IPS-15b (cell line): ENCODE results near the gene SERINC1.
"Not testable (repeated sequence)": the region's sequence is repeated elsewhere in the genome, so short reads cannot be mapped to it uniquely, and the experiment has no call there.

Source experiments
- H3K27me3 ChIP-seq: one replicate; pipeline ENCODE4 v1.6.1; 2013; ENCODE audit warnings: low read length; ENCODE audit not compliant: control insufficient read depth, insufficient read depth
- H3K36me3 ChIP-seq: one replicate; pipeline ENCODE4 v1.6.1; 2013; ENCODE audit warnings: low read length; ENCODE audit not compliant: control insufficient read depth, insufficient read depth
- H3K4me1 ChIP-seq: one replicate; pipeline ENCODE4 v1.6.1; 2013; ENCODE audit warnings: mild to moderate bottlenecking, low read length; ENCODE audit not compliant: control insufficient read depth, insufficient read depth
- H3K4me3 ChIP-seq: one replicate; pipeline ENCODE4 v1.5.1; 2013; ENCODE audit warnings: low read depth, low read length
- H3K9ac ChIP-seq: one replicate; pipeline ENCODE4 v1.6.1; 2013; ENCODE audit warnings: low read depth, mild to moderate bottlenecking, low read length
- H3K9me3 ChIP-seq: one replicate; pipeline ENCODE4 v1.6.1; 2013; ENCODE audit warnings: mild to moderate bottlenecking, low read length; ENCODE audit not compliant: control insufficient read depth, insufficient read depth

Gene SERINC1

DNA sequence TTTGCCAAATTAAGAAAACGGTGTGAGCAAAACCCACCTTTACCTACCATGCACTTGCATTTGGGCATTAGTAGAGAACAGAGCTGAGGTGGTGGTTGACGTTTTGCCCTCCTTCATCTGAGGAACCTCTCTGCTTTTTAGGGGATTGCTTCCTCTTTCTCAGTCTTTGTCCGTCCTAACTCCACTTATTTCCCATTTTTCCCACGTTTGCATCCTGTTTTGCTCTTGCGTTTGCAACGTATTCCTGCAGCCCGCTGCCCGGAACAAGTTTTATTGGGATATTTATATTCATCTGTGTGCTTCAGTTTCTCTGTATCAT lies 374 bp upstream of the SERINC1 start:
- Histone ChIP-seq H3K4me3 (peak overlapping the region; percentile 98), H3K9ac (peak overlapping the region; percentile 98), H3K36me3 (no peaks in the 10 kb centered on the region), H3K27me3 (no peaks in the 10 kb centered on the region), H3K9me3 (no peaks in the 10 kb centered on the region), H3K4me1 (no peaks in the 10 kb centered on the region)

DNA sequence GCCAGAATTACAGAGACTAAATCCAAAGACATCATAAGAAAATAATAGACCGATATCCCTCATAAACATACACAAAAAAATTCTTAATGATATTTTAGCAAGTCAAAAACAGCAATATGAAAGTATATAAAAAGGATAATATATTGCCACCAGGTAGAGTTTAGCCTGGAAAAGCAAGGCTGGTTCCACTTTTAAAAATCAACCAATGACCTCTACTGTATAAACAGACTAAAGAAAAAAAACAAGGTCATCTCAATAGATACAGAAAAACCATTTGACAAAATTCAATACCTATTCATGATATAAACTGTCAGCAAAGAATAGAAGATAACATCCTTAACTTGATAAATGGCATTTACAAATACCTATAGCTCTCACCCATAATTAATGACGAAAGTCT lies 9.7 kb downstream of the SERINC1 start:
- Histone ChIP-seq H3K4me1 (peaks cover 4% of the 10 kb centered on the region), H3K9me3 (no peaks in the 10 kb centered on the region), H3K27me3 (no peaks in the 10 kb centered on the region), H3K36me3 (no peaks in the 10 kb centered on the region), H3K9ac (no peak overlapping the region), H3K4me3 (no peak overlapping the region)

DNA sequence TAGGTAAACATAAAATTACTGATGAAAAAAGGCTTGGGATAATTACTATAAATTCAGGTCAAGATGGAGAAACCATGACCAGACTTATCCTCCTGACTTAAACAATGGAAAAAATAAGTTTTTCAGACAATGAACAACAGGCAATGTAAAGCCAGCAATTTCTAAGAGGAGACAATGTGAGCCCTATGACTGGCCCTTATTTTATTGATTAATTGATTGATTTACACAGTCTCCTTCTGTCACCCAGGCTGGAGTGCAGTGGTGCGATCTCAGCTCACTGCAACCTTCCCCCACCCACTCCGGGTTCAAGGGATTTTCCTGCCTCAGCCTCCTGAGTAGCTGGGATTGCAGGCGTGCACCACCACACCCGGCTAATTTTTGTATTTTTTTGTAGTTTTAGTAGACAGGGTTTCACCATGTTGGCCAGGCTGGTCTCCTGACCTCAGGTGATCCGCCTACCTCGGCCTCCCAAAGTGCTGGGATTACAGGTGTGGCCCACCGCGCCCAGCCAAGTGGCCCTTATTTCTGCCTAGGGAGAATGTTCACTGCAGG lies 11.7 kb downstream of the SERINC1 start:
- not testable (repeated sequence) for H3K36me3 ChIP-seq, H3K9me3 ChIP-seq, H3K4me1 ChIP-seq, H3K9ac ChIP-seq, H3K4me3 ChIP-seq, H3K27me3 ChIP-seq

DNA sequence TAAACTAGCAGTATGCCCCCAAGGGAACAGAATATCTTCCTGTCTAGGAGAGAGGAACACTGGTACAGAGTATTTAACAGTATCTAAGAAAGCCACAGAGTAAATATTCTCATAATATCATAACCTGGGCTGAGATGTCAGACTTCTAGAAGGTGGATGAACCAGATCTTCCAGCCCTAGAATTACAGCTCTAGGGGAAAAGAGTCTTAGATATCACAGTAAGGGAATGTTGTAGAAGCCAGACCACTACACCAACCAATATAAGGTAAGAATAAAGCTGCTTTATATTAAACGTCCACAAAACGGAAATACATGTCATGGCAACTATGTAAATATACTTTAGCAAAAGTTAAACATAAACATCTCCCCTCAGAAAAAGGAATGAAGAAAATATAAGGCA lies 12.4 kb downstream of the SERINC1 start:
- Histone ChIP-seq H3K4me1 (peaks cover 4% of the 10 kb centered on the region), H3K27me3 (no peaks in the 10 kb centered on the region), H3K36me3 (no peaks in the 10 kb centered on the region), H3K9ac (no peak overlapping the region), H3K9me3 (no peaks in the 10 kb centered on the region), H3K4me3 (no peak overlapping the region)

DNA sequence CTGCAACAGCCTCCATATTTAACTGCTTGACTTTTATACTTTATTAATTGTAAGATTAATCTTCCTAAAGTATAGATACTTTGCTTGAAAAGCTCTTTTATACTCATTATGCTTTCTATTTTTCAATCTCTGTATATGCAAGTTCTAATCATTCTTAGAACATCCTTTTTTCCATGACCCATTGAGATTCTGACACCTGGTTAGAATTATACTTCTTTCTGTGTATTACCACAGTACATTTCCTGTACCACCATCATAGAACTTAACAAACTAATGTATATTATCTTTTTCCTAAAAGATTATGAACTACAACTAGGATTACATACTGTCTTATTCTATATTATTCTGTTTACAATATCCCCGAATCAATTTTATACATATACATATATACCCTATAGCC lies 13.5 kb downstream of the SERINC1 start:
- no peak overlapping the region for H3K4me3 ChIP-seq
- no peaks in the 10 kb centered on the region for H3K36me3 ChIP-seq
- no peak overlapping the region for H3K9ac ChIP-seq
- H3K4me1 ChIP-seq: peaks cover 6% of the 10 kb centered on the region
- H3K27me3 ChIP-seq: no peaks in the 10 kb centered on the region
- no peaks in the 10 kb centered on the region for H3K9me3 ChIP-seq

DNA sequence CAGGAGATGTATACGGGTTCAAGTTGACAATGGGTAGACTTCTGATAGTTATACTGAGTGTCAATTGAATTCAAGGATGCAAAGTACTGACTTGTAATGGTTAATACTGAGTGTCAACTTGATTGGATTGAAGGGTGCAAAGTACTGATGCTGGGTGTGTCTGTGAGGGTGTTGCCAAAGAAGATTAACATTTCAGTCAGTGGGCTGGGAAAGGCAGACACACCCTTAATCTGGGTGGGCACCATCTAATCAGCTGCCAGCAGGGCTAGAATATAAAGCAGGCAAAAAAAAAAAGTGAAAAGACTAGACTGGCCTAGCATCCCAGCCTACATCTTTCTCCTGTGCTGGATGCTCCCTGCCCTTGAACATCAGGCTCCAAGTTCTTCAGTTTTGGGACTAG lies 16.5 kb downstream of the SERINC1 start:
- H3K36me3 ChIP-seq, H3K4me3 ChIP-seq, H3K4me1 ChIP-seq: not testable (repeated sequence)

DNA sequence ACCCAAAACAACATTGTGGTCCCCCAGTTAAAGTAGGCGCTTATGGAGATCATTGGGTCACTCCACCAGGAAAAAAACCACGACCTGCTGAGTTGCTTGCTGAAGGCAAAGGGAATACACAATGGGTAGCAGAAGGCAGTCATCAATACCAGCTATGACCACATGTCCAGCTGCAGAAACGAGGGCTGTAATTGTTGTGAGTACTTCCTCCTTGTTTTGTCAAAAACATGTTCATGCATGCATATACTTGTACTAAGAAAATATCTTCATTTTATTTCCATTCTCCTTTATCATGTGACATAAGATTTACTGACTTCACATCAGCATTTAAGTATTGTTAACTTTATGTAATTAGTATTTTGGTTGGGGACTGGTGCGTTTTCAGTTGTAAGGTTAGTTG lies 16.9 kb downstream of the SERINC1 start:
- H3K36me3 ChIP-seq: no peaks in the 10 kb centered on the region
- H3K4me1 ChIP-seq: peaks cover 5% of the 10 kb centered on the region
- no peaks in the 10 kb centered on the region for H3K9me3 ChIP-seq
- no peak overlapping the region for H3K4me3 ChIP-seq
- no peaks in the 10 kb centered on the region for H3K27me3 ChIP-seq
- no peak overlapping the region for H3K9ac ChIP-seq

More for the DNA sequence above, 16.5 kb downstream of the SERINC1 start:
- H3K9me3 ChIP-seq, H3K27me3 ChIP-seq, H3K9ac ChIP-seq: not testable (repeated sequence)

DNA sequence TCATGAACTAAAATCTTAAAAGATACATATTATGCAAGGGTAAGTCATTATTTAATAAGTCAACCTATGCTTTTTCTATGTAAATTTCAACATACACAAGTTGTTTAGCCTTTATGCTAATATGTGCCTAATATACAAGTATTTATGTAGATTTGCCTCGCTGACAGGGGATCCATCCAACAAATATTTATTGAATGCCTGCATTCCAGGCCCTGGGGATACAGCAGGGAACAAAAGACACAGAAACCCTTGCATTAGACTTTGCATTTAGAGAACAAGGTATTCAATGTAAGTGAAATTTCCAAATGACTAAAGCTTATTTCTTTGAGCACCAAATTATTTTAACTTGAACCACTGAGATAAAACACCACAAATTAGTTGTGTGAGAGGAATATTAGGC lies 19.1 kb downstream of the SERINC1 start:
- Histone ChIP-seq H3K4me1 (peaks cover 5% of the 10 kb centered on the region), H3K36me3 (no peaks in the 10 kb centered on the region), H3K9ac (no peak overlapping the region)

DNA sequence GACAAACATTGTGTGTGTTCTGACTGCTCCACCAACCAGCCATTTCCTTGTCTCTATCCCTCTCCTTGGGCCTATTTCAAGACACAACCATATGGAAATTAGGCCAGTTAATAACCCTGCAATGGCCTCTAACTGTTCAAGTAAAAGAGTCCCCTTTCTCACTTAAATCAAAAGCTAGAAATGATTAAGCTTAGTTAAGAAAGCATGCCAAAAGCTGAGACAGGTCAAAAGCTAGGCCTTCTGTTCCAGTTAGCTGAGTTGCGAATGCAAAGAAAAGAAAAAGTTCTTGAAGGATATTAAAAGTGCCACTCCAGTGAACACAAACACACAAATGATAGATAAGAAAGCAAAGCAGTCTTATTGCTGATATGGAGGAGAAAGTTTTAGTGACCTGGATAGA lies 22.5 kb downstream of the SERINC1 start:
- Histone ChIP-seq H3K27me3 (no peaks in the 10 kb centered on the region), H3K9me3 (no peaks in the 10 kb centered on the region), H3K36me3 (peaks cover 4% of the 10 kb centered on the region), H3K4me1 (peaks cover 5% of the 10 kb centered on the region), H3K9ac (no peak overlapping the region), H3K4me3 (no peak overlapping the region)

More for the DNA sequence above, 19.1 kb downstream of the SERINC1 start:
- Histone ChIP-seq H3K4me3 (no peak overlapping the region), H3K27me3 (no peaks in the 10 kb centered on the region), H3K9me3 (no peaks in the 10 kb centered on the region)

DNA sequence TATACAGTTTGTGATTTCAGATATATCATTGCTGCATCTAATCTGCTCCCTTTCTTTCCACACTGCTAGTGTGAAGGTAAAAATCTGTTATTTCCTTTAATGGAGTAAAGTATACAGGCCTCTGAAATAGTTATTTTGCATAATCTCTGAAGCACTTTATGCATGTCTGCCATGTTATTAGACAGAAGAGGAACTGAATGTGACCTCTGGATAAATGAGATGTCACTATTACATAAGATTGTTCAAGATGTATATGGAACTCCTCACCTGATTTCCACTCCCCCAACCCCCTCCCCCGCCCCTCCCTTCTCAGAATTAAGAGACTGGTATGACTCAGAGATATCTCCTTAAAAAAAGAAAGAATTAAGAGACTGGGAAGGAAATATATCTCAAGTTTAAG lies 26.3 kb downstream of the SERINC1 start:
- Histone ChIP-seq H3K9ac (no peak overlapping the region), H3K36me3 (peaks cover 4% of the 10 kb centered on the region), H3K4me1 (no peaks in the 10 kb centered on the region), H3K9me3 (no peaks in the 10 kb centered on the region), H3K27me3 (no peaks in the 10 kb centered on the region), H3K4me3 (no peak overlapping the region)

DNA sequence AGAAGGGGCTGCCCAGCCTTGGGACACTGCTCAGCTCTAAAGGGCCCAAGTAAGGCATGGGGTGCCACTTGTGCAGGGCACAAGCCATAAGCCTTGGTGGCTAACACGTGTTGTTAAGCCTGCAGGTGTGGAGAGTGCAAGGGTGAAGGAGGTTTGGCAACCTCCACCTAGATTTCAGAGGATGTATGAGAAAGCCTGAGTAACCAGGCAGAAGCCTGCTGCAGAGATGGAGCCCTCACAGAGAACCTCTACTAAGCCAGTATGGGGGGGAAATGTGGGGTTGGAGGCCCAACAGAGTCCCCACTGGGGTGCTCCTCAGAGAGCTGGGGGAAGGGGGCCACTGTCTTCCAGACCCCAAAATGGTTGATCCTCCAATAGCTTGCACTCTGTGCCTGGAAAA lies 32.6 kb downstream of the SERINC1 start:
- no peaks in the 10 kb centered on the region for H3K27me3 ChIP-seq
- H3K4me1 ChIP-seq: no peaks in the 10 kb centered on the region
- peaks cover 3% of the 10 kb centered on the region for H3K9me3 ChIP-seq
- H3K36me3 ChIP-seq: peaks cover 10% of the 10 kb centered on the region
- H3K4me3 ChIP-seq: no peak overlapping the region
- H3K9ac ChIP-seq: no peak overlapping the region

DNA sequence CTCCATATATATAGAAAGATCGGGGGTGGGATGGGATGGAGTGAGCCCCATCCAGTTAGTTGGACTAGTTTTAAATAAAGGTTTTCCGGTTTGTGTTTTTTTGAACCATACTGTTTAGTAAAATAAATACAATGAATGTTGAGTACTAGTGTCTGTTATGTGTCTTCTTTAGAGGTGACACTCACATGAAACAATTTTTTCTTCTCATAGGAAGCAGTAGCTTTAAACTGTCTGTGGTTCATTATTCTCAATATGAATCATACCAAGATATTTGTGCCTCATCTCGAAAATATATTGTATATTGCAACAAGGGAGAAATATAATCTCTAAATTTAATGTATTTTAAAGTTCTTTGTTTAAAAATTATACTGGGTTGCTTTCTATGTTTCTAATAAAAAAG lies 38.8 kb downstream of the SERINC1 start:
- no peak overlapping the region for H3K4me3 ChIP-seq
- H3K4me1 ChIP-seq: no peaks in the 10 kb centered on the region
- H3K27me3 ChIP-seq: no peaks in the 10 kb centered on the region
- H3K9ac ChIP-seq: no peak overlapping the region
- no peaks in the 10 kb centered on the region for H3K9me3 ChIP-seq
- H3K36me3 ChIP-seq: no peaks in the 10 kb centered on the region

DNA sequence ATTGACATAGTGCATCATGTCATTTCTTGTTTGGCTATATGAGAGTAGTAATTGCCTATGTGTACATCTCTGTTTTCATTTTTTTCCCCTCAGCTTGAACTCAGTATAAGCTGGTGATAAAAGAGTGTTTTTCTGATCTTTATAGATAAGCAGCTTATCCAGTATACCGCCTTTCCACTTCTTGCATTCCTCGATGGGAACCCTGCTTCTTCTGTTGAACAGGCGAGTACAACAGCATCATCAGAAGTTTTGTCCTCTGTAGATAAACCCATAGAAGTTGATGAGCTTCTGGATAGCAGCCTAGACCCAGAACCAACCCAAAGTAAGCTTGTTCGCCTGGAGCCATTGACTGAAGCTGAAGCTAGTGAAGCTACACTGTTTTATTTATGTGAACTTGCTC lies 39.8 kb downstream of the SERINC1 start:
- H3K36me3 ChIP-seq: no peaks in the 10 kb centered on the region
- no peaks in the 10 kb centered on the region for H3K4me1 ChIP-seq
- H3K9me3 ChIP-seq: no peaks in the 10 kb centered on the region
- no peaks in the 10 kb centered on the region for H3K27me3 ChIP-seq
- H3K4me3 ChIP-seq: no peak overlapping the region
- no peak overlapping the region for H3K9ac ChIP-seq
